Endometrium (tissue), 2 donors: Measurements from ENCODE around the gene MTUS2.
"Not testable (repeated sequence)": the region's sequence is repeated elsewhere in the genome, so short reads cannot be mapped to it uniquely, and the experiment has no call there.

Experiments used
- FAIRE-seq: peaks from 2 replicates; lab custom pipeline; 2012; peaks lifted over from hg19 to GRCh38; lab: Jason Lieb, UNC
- donor health status: control.
- donor health status: control.

Gene MTUS2

DNA sequence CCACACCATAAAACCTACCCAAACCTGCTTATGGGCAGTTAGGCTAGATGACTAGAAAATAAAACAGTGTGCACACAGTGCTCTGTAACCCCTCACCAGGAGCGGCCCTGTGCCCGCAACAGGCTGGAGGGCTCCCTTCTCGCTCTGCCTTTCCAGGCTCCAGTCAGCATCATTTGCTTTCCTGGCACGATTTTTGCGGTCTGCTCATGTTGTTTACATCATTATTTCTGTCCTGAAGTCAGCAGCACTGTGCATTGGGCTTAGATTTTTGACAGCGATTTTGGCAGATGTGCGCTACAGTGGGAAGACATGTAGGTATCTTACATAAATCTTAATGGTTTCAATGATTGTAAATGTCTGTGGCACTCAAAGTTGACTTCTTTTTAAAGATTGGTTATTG lies 344.0 kb downstream of the MTUS2 start:
- FAIRE-seq = no peak

DNA sequence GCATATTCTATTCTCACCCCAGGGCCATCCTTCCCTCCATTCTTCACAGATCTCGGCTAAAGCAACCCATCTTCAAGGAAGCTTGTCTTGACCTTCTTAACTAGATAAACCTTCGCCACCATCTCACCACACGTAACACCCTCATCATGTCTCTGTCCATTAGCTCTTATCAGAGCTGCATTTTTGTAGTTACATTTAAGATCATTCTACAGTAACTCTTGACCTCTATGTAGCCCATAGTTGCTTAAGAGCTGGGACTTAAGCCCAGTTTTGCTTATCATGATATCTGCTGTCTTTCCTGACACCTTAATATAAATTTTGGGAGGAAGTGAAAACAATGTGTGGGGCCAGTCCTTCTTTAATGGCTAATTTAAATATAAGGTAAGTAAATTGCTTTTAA lies 345.1 kb downstream of the MTUS2 start:
- no peak for FAIRE-seq

DNA sequence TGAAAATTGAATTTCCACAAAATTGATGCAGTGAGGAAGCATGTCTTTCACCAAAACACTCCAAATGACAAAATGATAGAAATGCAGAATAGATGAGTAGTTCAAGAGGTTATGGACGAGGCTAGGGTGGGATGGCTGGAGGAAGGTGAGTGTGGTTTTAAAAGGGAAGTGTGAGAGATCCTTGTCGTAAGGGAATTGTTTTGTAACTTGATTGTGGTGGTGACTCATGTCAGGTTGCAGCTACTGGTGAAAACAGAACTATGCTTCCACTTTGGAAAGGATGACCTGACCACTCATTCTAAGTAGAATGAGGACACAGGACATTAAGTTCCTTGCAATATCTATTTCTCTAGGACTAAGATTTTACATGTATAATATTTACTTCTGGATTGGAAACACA lies 345.7 kb downstream of the MTUS2 start:
- FAIRE-seq = no peak

DNA sequence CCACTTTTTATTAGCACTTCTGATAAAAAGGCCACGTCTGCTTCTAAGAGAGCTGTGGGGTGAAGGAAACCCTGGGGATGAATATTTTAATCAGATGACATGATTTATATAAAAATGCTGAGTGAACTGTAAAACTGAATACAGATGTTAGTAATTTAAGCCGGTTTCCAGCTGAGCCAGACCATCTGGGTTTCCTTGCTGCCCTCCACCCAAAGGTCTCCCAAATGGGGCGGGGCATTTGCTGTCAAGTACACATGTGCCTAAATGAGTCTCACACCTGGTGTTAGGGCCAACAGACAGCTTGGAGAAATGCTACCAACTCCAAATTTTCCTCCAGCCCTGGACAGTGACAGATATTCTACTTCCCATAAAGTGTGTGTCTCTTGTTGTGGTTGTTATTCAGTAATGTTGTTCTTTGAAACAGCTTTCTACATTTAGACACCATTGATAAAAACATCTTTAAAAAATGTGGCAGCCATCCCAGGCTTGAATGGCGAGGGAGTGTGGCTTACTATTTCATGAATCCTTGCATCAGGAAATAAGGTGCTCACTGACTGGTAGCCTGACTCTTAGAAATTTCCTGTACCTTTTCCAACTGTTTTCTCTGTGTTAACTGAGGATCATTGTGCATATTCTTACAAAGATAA lies 350.4 kb downstream of the MTUS2 start:
- FAIRE-seq = peak; percentile 83

DNA sequence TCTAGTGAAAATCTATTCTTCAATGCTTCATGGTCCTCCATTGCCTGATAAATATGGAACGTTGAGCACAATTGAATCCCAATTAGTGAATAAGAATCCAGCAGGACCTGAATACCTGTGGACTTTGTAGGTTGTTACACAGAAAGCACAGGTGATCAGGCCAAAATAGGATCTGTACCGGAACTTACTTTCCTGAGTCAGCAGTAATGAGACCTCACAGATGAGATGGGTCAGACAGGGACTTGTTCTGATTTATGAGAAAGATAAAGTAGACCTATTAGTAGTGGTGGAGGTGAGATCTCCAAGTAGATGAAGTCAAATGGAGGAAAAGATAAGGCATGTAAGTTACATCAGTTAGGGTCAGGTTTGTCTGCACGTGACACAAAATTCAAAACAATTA lies 351.1 kb downstream of the MTUS2 start:
- no peak for FAIRE-seq

DNA sequence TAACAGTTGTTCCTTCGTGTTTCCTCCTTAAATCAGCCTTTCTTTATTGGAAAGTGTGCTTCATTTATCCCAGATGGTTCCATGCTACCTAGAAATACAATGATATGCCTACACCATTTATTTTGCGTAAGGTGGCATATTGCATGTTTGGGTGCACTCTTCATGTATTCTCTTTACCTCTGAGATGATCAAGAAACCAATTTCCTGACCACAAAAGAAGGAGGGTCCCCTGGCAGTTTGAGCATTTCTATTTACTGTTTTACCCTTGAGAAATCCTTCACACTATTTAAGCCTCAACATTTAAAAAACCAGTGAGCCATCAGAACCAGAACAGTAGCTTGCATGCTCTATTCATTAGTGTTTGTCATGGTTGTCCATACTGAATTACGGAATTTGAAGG lies 354.0 kb downstream of the MTUS2 start:
- no peak for FAIRE-seq

DNA sequence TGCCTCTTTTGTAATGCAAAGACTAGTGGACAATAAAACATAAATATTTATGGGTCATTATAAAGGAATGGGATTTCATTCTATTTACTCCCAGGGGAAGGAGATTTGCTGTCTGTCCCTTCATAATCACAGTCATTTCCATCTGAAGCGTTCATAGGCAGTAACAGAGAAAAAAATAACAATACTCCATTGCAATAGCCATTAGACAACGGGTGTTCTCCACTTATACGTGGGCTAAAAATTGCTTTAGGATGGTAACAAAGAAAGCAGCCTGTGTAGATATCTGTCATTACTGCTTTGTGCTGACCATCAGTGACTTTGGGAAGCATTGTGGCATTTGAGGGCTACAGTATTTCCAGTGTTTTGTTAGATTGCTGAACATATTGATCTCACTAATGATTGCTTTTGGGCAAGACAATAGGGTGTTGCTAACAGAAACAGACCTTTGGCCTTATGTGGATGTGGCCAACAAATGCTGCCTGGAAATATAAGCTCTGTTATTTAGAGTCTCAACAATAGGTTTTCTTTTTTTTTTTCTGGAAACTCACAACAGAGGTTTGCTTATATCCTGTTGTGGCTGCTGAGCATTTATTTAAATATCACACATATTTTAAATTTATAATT lies 355.2 kb downstream of the MTUS2 start:
- FAIRE-seq = no peak

DNA sequence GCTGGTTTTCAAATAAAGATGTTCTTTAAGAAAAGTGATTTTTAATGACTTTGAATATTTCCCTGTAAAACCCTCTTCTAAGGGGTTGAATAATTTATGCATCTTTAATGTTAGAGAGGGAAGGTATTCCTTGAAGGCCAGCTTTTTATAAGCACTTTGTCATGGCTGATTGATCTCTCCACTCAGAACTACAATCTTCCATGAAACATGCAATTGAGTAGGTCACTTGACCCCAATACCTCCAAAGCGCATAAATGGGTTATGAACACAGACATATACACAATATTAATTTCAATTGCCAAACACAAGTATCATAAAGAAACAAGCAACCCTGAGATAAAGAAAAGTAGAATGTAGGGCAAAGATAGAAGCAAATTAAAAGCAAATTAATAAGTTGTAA lies 359.9 kb downstream of the MTUS2 start:
- no peak for FAIRE-seq

DNA sequence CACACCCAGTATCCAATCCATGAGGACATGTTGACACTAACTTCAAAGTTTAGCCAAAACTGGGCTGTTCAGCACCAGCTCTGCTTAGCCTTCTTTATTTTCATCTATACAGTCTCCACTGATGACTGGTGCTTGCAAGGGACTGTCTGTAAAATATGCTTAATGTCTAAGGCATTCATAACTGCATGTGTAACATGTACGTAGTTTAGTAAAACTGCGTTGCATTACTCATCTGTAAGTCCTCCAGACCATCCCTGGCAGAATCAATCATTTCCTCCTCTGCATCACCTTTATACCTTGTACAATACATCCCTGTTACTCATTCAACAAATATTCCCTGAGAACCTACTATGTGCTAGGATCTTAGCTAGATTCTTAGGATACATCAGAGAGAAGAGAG lies 362.1 kb downstream of the MTUS2 start:
- no peak for FAIRE-seq

DNA sequence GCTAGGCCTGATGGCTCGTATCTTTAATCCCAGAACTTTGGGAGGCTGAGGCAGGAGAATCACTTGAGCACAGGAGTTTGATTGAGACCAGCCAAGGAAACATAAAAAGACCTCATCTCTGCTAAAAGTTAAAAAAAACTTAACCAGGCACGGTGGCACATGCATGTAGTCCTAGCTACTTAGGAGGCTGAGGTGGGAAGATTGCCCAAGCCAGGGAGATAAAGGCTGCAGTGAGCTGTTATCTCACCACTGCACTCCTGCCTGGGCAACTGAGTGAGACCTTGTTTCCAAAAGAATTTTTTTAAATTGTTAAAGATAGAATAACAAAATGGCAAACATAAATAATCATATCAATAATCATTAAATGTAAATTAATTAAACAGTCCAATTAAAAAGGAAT lies 365.8 kb downstream of the MTUS2 start:
- no peak for FAIRE-seq

DNA sequence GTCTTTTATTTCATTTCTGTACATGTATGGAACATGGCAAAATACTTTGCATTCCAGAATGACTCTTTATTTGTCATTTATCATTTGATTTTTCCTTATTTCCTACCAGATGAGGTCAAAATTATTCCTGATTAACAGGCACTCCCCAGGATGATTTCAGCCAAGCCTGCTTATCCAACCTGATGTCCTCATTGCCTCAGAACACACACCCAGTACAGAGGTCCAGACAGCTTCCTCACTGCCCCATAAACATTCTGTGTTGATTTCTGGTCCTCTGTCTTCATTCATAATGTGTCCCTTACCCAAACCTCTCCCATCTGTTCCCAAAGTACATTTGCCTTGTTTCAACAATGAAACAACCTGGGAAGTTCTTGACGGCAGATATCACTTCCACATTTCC lies 367.4 kb downstream of the MTUS2 start:
- FAIRE-seq = no peak

DNA sequence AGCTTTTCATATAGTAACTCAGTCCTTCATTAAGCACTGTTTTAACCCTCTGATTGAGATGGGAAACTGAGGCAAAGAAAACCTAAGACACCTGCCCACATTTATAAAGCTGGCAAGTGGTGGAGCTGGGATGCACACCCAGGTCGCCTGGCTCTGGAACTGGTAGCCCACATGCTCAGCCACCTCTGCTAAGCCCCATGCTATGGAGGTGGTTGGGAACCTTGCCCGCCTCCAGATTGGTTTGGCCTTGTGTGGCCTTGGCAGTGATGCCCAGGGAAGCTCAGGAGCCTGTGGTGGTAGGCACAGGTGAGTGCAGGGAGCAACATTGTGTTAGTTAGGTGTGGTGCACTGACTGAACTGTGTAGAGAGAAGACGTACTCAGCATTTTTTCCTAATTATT lies 370.2 kb downstream of the MTUS2 start:
- FAIRE-seq = no peak

DNA sequence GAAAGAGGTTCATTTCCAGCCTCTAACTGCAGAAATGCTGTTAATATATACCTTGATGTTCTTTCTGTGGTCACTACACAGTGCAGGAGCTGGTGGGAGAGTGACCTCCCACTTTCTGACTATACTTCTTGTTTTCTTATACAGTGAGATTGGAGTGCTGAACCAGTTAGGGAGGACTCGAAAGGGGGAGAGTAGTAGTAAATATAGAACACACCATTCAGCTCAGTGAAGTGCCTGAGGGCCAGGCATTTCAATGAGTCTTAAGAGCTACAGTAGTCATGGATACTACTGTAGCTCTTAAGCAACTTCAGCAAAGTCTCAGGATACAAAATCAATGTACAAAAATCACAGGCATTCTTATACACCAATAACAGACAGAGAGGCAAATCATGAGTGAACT lies 372.9 kb downstream of the MTUS2 start:
- FAIRE-seq = no peak

DNA sequence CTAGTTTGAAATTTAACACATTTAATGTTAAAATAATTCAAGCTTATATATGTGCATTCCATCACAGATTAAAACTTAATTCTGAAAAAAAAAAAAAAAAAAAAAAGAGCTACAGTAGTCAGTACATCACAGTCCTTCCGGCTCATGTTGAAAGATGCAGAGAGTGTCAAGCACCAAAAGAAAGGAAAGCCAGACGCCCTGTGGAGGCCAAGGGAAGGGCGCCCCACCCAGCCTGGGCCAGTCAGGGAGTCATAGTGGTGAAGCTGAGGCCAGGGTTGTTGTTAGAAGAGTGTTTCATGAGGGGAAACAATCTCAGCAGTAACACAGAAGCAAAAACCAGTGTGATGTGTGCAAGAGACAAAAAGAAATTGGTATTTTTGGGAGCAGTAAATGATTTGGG lies 375.3 kb downstream of the MTUS2 start:
- no peak for FAIRE-seq

DNA sequence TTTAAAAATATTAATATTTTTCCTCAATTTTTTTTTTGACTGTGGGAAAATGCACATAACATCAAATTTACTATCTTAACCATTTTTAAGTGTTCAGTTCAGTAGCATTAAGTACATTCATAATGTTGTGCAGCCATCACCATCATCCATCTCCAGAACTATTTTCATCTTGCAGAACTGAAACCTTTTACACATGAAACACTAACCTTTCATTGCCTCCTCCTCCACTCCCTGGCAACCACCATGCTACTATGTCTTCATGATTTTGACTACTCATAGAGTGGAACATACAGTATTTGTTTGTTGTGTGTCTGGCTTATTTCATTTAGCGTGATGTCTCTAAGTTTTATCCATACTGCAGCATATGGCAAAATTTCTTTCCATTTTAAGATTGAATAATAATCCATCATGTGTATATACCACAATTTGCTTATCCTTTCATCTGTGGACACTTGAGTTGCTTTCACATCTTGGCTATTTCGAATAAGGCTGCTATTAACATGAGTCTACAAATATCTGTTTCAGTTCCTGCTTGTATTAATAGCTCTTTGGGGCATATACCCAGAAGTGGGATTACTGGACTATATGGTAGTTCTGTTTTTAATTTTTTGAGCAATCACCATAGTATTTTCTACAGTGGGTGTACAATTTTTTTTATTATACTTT lies 376.4 kb downstream of the MTUS2 start:
- no peak for FAIRE-seq

DNA sequence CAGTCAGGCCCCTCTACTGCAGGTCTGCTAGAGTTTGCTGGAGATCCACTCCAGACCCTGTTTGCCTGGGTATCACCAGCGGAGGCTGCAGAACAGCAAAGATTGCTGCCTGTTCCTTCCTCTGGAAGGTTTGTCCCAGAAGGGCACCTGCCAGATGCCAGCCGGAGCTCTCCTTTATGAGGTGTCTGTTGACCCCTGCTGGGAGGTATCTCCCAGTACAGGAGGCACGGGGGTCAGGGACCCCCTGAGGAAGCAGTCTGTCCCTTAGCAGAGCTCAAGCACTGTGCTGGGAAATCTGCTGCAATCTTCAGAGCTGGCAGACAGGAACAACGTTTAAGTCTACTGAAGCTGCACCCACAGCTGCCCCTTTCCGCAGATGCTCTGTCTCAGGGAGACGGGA lies 382.6 kb downstream of the MTUS2 start:
- not testable (repeated sequence) for FAIRE-seq

DNA sequence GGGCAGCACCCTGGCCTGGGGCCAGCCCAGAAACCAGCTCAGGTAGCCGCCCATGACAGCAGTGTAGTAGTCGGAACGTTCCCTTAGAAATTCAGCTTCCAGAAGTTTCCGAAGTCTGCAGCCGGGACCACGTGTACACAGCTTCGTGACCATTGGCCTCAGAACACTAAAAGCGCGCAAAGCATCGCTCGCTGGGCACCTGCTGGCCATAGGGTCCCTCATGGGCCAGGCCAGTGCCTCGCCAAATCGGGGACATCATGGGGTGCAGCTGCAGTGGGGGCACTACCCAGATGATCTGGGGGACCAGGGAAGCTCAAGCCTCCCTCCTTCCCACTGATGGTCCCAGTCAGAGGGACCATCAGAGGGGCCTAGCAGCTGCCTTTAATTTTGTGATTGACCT lies 384.5 kb downstream of the MTUS2 start:
- no peak for FAIRE-seq

DNA sequence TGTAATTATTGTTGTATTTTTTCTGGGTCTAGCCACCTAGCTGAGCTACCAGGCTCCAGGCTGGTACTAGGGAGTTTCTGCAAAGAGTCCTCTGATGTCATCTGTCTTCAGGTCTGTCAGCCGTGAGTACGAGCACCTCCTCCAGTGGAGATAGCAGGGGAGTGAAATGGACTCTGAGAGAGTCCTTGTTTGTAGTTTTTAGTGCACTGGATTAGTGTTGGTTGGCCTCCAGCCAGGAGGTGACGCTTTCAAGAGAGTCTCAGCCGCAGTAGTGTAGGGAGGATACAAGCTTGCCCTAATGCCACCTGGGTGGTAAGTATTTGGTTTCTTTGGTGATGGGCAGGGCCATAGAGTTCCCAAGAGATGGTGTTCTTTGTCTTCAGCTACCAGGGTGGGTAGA lies 390.5 kb downstream of the MTUS2 start:
- FAIRE-seq = no peak

DNA sequence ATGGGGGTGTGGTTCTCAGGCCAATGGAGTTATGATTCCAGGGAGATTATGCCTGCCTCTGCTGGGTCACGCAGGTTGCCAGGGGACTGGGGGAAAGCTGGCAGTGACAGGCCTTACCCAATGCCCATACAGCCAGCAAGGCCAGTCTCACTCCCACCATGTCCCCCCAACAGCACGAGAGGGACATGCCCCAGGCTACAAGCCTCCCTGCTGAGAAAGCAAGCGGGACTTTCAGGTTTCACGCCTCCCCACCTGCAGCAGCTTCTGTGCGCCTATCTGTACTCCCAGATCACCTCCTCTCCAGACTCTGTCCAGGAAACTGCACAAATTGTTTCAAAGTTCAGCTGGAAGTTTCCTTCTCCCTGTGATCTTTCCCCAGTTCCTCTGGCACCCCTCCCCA lies 391.0 kb downstream of the MTUS2 start:
- not testable (repeated sequence) for FAIRE-seq

DNA sequence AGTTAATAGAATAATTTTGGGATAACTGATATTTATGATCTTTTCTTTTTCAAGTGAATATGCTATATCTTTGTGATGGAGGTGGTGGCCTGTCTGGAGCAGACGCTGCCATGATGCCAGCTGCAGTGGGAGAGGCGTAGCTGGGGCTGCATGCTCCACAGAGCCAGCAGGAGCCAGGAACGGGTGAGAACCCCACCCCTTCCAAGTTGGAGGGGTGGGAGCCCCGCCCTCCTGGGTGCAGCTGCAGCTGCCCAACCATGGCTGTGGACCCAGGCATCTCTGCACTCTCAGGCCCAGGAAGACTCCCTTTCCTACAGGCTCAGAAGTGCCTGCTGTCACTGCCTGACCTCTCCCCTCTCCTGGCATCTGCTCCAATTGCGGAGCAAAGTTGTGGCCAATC lies 402.3 kb downstream of the MTUS2 start:
- no peak for FAIRE-seq

DNA sequence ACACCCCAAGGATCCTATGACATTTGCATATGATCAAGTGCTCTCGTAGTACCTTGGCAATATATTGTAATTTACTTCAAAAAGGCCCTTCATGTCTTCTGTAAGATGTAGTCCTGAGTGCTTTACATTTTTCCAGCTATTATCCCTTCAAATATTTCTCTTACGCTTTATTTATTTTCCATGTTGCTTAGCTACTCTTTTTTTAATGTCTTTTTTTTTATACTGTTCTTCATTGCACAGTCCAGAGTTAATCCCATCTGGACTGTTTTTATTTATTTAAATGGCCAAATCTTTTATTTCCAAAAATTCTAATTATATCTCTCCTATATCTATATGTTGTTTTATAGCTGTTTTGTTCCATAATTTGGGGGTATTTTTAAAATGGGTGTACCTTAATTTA lies 404.1 kb downstream of the MTUS2 start:
- no peak for FAIRE-seq

DNA sequence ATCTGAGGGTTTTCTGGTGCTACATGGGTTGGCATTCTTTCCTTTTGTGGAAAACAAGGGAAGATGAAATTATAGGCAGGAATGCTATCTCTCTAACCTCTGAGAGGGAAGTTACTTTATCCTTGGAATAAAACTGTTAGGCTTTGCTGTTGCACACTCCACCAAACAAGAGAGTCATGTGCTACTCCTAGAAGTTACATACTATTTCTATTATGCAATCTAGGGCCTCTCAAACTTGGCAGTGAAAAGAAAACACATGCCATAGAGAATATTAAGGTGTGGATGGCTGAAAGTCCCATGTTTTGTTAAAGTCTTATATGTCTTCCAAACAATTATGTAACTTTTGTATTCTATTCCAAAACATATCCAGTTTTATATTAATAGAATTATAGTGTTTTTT lies 407.4 kb downstream of the MTUS2 start:
- FAIRE-seq = no peak

DNA sequence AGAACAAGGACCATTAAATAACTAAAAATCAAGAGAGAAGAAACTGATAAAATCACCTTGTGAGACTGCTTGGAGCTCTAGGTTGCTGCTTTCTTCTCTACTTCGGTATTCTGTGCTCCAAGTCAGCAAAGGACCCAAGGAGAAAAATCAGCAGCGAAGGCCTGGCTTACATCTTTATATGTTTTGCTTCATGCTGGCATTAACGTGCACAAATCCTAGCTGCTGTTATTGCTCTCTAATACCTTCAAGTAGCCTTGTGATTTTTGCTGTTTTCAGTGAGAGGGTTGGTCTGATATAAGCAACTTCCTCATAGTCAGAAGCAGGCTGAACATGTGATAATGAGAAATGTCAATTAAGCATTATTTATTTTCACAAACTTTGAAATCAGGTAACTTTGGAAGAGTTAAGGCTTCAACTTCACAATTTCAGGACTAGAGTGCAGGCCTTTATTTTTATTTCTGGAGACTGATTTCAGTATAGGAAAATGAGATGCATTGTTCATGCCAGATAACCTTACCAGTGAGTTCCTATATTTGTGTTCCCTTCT lies 410.2 kb downstream of the MTUS2 start:
- no peak for FAIRE-seq
